ENCODE measurements around the gene DHTKD1. TPM values are rescaled to one million over a fixed set of nuclear protein-coding genes. Genes with fewer than 3 reads are reported as not detected.

Gene DHTKD1
- total and polyA plus RNA-seq, 2 of the 4 experiments (the other 2 are of a cell fraction): 13.9 to 20.3 TPM

GRCh38 chr10:12107781-12108180, 39.0 kb downstream of the DHTKD1 start:
- no peak overlapping the region for H3K4ac ChIP-seq (ENCODE audit: low read depth, low read length)
- no peak overlapping the region for H2BK20ac ChIP-seq (ENCODE audit: low read depth, low read length)
- no peak overlapping the region for H2BK15ac ChIP-seq (ENCODE audit: low read depth, low read length)
- no peak overlapping the region for H2BK120ac ChIP-seq (ENCODE audit: low read depth, low read length)
- dilution Hi-C loops (cut with HindIII; ENCODE audit: low sequenced_read_pairs, unreplicated experiment): no loop called here
- H3K14ac ChIP-seq (replicated peaks; ENCODE audit: low read depth, low read length): no peak overlapping the region
- no peak overlapping the region for H4K8ac ChIP-seq (ENCODE audit: low read depth in 2 of 2, low read length in 2 of 2)
- peaks cover 2% of the 10 kb centered on the region; the same call in 1 of the 2 replicates for H3K9me1 ChIP-seq (ENCODE audit: insufficient read depth, low read length)
- no peak for TF ChIP-seq MAFK (IDR thresholded peaks at IDR 0.05; ENCODE audit: low read depth, low read length)
- TF ChIP-seq RAD21 (IDR thresholded peaks at IDR 0.05; ENCODE audit: low read length): no peak
- no peak for TF ChIP-seq RCOR1 (IDR thresholded peaks at IDR 0.05; ENCODE audit: insufficient replicate concordance, low read length)
- no peak for TF ChIP-seq RFX5 (IDR thresholded peaks at IDR 0.05; ENCODE audit: low read depth, low read length)
- TF ChIP-seq ELK1 (IDR thresholded peaks at IDR 0.05; ENCODE audit: borderline replicate concordance, low read depth, low read length): no peak
- no peak for TF ChIP-seq MAZ (IDR thresholded peaks at IDR 0.05; ENCODE audit: borderline replicate concordance, low read depth, low read length)
- no peak for TF ChIP-seq POLR2A (IDR thresholded peaks at IDR 0.05; ENCODE audit: low read depth, low read length)
- no peak for TF ChIP-seq CTCF (conservative IDR thresholded peaks at IDR 0.05; ENCODE audit: low read depth, low read length)
- TF ChIP-seq NFE2L2 (IDR thresholded peaks at IDR 0.05; ENCODE audit: low read depth, low read length): no peak
- TF ChIP-seq FOS (IDR thresholded peaks at IDR 0.05; ENCODE audit: low read depth, low read length): no peak
- no peak for TF ChIP-seq CHD1 (IDR thresholded peaks at IDR 0.05; ENCODE audit: low read depth, low read length)
- TF ChIP-seq USF2 (IDR thresholded peaks at IDR 0.05; ENCODE audit: low read depth, low read length): no peak
- no peak for TF ChIP-seq MXI1 (IDR thresholded peaks at IDR 0.05; ENCODE audit: borderline replicate concordance, low read depth, low read length)
- TF ChIP-seq CEBPB (IDR thresholded peaks at IDR 0.05; ENCODE audit: low read depth, low read length): no peak
- TF ChIP-seq BHLHE40 (IDR thresholded peaks at IDR 0.05; ENCODE audit: low read depth, low read length): no peak
- no peak for TF ChIP-seq SMC3 (IDR thresholded peaks at IDR 0.05; ENCODE audit: low read depth, low read length)
- H3K9ac ChIP-seq (ENCODE audit: low read depth, low read length): no peak overlapping the region
- H3K9me3 ChIP-seq (ENCODE audit: control insufficient read depth, insufficient read depth, low read length): no peaks in the 10 kb centered on the region
- no peak overlapping the region for H3K4me2 ChIP-seq (ENCODE audit: low read depth, low read length)
- H3K27ac ChIP-seq (ENCODE audit: insufficient read depth, low read length): no peak overlapping the region
- no peak overlapping the region for H2AK5ac ChIP-seq (ENCODE audit: low read depth, low read length)
- H2AK9ac ChIP-seq (replicated peaks; ENCODE audit: low read depth, low read length, poor library complexity): no peak overlapping the region
- H3K4me1 ChIP-seq (ENCODE audit: control insufficient read depth, insufficient read depth, low read length): no peaks in the 10 kb centered on the region
- no peaks in the 10 kb centered on the region for H3K79me1 ChIP-seq (ENCODE audit: low read depth in 1 of 2, low read length in 2 of 2)
- intact Hi-C loops (cut with micrococcal nuclease): no loop called here
- H4K5ac ChIP-seq (ENCODE audit: low read depth, low read length): no peak overlapping the region
- no peak overlapping the region for H3K18ac ChIP-seq (ENCODE audit: low read depth, low read length)
- ATAC-seq (ENCODE audit: low read depth) (no peak), DNase-seq (no peak)
- H4K20me1 ChIP-seq (ENCODE audit: insufficient read depth, low read length): no peaks in the 10 kb centered on the region
- no peaks in the 10 kb centered on the region for H3K27me3 ChIP-seq (ENCODE audit: control insufficient read depth, insufficient read depth, low read length)
- no peak overlapping the region for H2BK5ac ChIP-seq (ENCODE audit: low read depth, low read length, poor library complexity, severe bottlenecking)
- no peak overlapping the region for H2AFZ ChIP-seq (replicated peaks; ENCODE audit: low read length, poor library complexity)
- peaks cover 39% of the 10 kb centered on the region for H3K36me3 ChIP-seq (ENCODE audit: control insufficient read depth, insufficient read depth, low read length)
- ChIA-PET CTCF (no interaction called here), POLR2A (ENCODE audit: unreplicated experiment) (no interaction called here)
- WGBS, 2 experiments (ENCODE audit: extremely low coverage in 2 of 2, insufficient read length in 1 of 2): 95% methylated on average over 13 of the region's 14 CpGs; no CpG with 5 or more reads in 1 of the 2 experiments
- no peak overlapping the region for H3K56ac ChIP-seq (ENCODE audit: extremely low read depth, insufficient read depth, low read length)
- H4K91ac ChIP-seq (ENCODE audit: insufficient read depth, low read depth, low read length): no peak overlapping the region
- H3K4me3 ChIP-seq (ENCODE audit: insufficient read depth, low read depth, low read length): no peak overlapping the region
- BruUV-seq (replicated peaks): no TSS peak
- in situ Hi-C loops (cut with MboI; ENCODE audit: low sequenced_read_pairs): no loop called here
- no peak overlapping the region for H3K23ac ChIP-seq (ENCODE audit: low read depth, low read length)

All from IMR-90 (cell line).